Measurements from ENCODE around the gene EXO1.

DNA sequence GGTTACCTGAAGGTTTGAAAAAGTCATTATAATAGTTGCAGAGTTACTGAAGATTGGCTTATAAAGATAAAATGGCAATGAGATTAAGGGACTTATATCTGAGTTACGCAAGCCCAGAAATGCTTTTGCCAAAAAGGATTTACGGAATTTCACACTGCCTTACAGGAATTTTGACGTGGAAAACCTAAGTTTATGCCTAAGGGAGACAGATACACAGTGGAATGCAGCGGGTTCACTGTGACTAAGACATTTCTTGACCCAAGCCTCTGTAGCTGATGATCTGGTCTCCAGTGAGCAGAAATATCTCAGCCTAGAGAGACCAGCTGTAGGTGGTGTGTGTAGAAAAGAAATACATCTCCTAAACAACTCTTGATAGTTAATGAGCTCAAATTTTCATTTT, 10.1 kb upstream of the EXO1 start:
- TF ChIP-seq, protein P1, sequence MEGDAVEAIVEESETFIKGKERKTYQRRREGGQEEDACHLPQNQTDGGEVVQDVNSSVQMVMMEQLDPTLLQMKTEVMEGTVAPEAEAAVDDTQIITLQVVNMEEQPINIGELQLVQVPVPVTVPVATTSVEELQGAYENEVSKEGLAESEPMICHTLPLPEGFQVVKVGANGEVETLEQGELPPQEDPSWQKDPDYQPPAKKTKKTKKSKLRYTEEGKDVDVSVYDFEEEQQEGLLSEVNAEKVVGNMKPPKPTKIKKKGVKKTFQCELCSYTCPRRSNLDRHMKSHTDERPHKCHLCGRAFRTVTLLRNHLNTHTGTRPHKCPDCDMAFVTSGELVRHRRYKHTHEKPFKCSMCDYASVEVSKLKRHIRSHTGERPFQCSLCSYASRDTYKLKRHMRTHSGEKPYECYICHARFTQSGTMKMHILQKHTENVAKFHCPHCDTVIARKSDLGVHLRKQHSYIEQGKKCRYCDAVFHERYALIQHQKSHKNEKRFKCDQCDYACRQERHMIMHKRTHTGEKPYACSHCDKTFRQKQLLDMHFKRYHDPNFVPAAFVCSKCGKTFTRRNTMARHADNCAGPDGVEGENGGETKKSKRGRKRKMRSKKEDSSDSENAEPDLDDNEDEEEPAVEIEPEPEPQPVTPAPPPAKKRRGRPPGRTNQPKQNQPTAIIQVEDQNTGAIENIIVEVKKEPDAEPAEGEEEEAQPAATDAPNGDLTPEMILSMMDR (conservative IDR thresholded peaks at IDR 0.05; ENCODE audit: low read depth, low read length), result no peak
- TF ChIP-seq EZH2 (IDR thresholded peaks at IDR 0.05; ENCODE audit: borderline replicate concordance, low read depth, low read length, poor library complexity, severe bottlenecking), result no peak
